Astrocyte of the spinal cord (primary cell): ENCODE measurements around the gene GRAMD2B.
"Not testable (repeated sequence)": the region's sequence is repeated elsewhere in the genome, so short reads cannot be mapped to it uniquely, and the experiment has no call there.

Experiments
- DNase-seq: peaks from one replicate; pipeline ENCODE4 v3.0.0; 2011; ENCODE audit warnings: low read depth, low spot score
- H3K4me3 ChIP-seq: 2 replicates; pipeline ENCODE4 v1.5.1; 2011; ENCODE audit warnings: low read depth, mild to moderate bottlenecking, low read length, moderate library complexity
- CTCF ChIP-seq: IDR thresholded peaks from 2 replicates; pipeline ENCODE4 v1.5.1; 2012; ENCODE audit warnings: low read depth, mild to moderate bottlenecking, low read length, inconsistent platforms
- in situ Hi-C: cut with HindIII; loops from 2 replicates; pipeline ENCODE4 v1.10.0; 2017; ENCODE audit warnings: low sequenced_read_pairs

The GRAMD2B gene

GRCh38 chr5:126438267-126438666, 15.1 kb downstream of the GRAMD2B start:
- in situ Hi-C loops: no loop called here
- no peak for TF ChIP-seq CTCF
- H3K4me3 ChIP-seq: no peak overlapping the region
- no peak for DNase-seq

GRCh38 chr5:126438868-126439267, 15.7 kb downstream of the GRAMD2B start:
- DNase-seq: no peak
- in situ Hi-C loops: no loop called here
- no peak overlapping the region for H3K4me3 ChIP-seq
- no peak for TF ChIP-seq CTCF

GRCh38 chr5:126439724-126440123, 16.5 kb downstream of the GRAMD2B start:
- in situ Hi-C loops, DNase-seq, H3K4me3 ChIP-seq: not testable (repeated sequence)

GRCh38 chr5:126441230-126441629, 18.0 kb downstream of the GRAMD2B start:
- in situ Hi-C loops: no loop called here
- no peak overlapping the region for H3K4me3 ChIP-seq
- no peak for TF ChIP-seq CTCF
- DNase-seq: no peak

GRCh38 chr5:126443374-126443851, 20.2 kb downstream of the GRAMD2B start:
- in situ Hi-C loops: no loop called here
- DNase-seq: no peak
- H3K4me3 ChIP-seq: no peak overlapping the region
- no peak for TF ChIP-seq CTCF

- no peak overlapping the region for H3K4me3 ChIP-seq
- DNase-seq: no peak
- no peak for TF ChIP-seq CTCF
- in situ Hi-C loops: no loop called here
These were observed 20.9 kb downstream of the GRAMD2B start for GRCh38 chr5:126444137-126444536.

- TF ChIP-seq CTCF: no peak
- DNase-seq: no peak
- H3K4me3 ChIP-seq: no peak overlapping the region
- in situ Hi-C loops: no loop called here
These were observed 22.4 kb downstream of the GRAMD2B start for GRCh38 chr5:126445502-126446174.
